A549 (cell line): ENCODE data around the gene SDF4. TPM values are rescaled to one million over a fixed set of nuclear protein-coding genes. Genes with fewer than 3 reads are reported as not detected.

Experiments
- ATAC-seq, 2 experiments: fragments of 200-7000 bp in 1 of 2; fragments of >200 bp in 1 of 2; cut with Nextera tagmentation in 1 of 2; cut with Tn5 transposase in 1 of 2; 3 replicates each; pipeline versions ENCODE4 v1.8.0 to v1.9.1; 2018 to 2020; ENCODE audit warnings: mild to moderate bottlenecking in 1 of 2, moderate library complexity in 1 of 2
- CTCF ChIA-PET: fragments of 300-600 bp; sonication (Branson Sonifier 250); formaldehyde crosslinking; extraction: SDS; loops from one replicate; lab custom pipeline; 2021; ENCODE audit warnings: antibody characterized with exemption, inconsistent platforms; lab: Yijun Ruan, JAX
- POLR2A ChIA-PET: fragments of 350-600 bp; formaldehyde crosslinking; extraction: SDS; loops from one replicate; lab custom pipeline; 2021; ENCODE audit warnings: antibody characterized with exemption, inconsistent platforms; lab: Yijun Ruan, JAX
- DNase-seq, 2 experiments: peaks; one replicate each; pipeline versions ENCODE4 v3.0.0 to v3.0.0-alpha.2; 2011 to 2016; ENCODE audit warnings: low read depth in 1 of 2, low spot score in 1 of 2
- FAIRE-seq: peaks from 2 replicates; lab custom pipeline; 2011; peaks lifted over from hg19 to GRCh38; lab: Jason Lieb, UNC
- H3K27ac ChIP-seq, 2 experiments: fragments of >200 bp; sonication (Bioruptor Twin); formaldehyde crosslinking; 3 replicates each; pipeline ENCODE4 v1.5.1; 2016 to 2017
- H3K4me1 ChIP-seq: fragments of >200 bp; sonication (Bioruptor Twin); formaldehyde crosslinking; 3 replicates; pipeline ENCODE4 v1.6.1; 2016
- H3K4me2 ChIP-seq: fragments of >200 bp; sonication (Bioruptor Twin); formaldehyde crosslinking; 3 replicates; pipeline ENCODE4 v1.6.1; 2016
- H3K4me3 ChIP-seq: fragments of >200 bp; sonication (Bioruptor Twin); formaldehyde crosslinking; 3 replicates; pipeline ENCODE4 v1.5.1; 2016
- H3K9me3 ChIP-seq: fragments of >200 bp; sonication (Bioruptor Twin); formaldehyde crosslinking; 3 replicates; pipeline ENCODE4 v1.6.1; 2016
- BHLHE40 ChIP-seq: IDR thresholded peaks from 2 replicates; pipeline ENCODE4 v1.6.1; 2012; ENCODE audit warnings: low read depth, low read length, inconsistent platforms
- CBX2 ChIP-seq: fragments of 200-600 bp; sonication (generic); IDR thresholded peaks from 2 replicates; pipeline ENCODE4 v1.6.1; 2016; ENCODE audit warnings: low read depth, mild to moderate bottlenecking, borderline replicate concordance
- CBX8 ChIP-seq: fragments of 200-600 bp; sonication (generic); IDR thresholded peaks from 2 replicates; pipeline ENCODE4 v1.6.1; 2016
- EP300 ChIP-seq, 2 experiments: fragments of >200 bp; sonication (Bioruptor Twin); formaldehyde crosslinking; IDR thresholded peaks; 2 replicates in 1 of 2; 3 replicates in 1 of 2; pipeline ENCODE4 v1.6.1; 2016 to 2017
- ESRRA ChIP-seq: fragments of 150-350 bp; IDR thresholded peaks from 2 replicates; pipeline ENCODE4 v1.6.1; 2014; ENCODE audit warnings: mild to moderate bottlenecking, low read length, borderline replicate concordance
- FOSB ChIP-seq: fragments of 250-450 bp; sonication (Bioruptor Pico); IDR thresholded peaks from 2 replicates; pipeline ENCODE4 v1.5.0; 2020; ENCODE audit warnings: mild to moderate bottlenecking, moderate library complexity
- HES2 ChIP-seq: fragments of >200 bp; sonication (Bioruptor Twin); formaldehyde crosslinking; IDR thresholded peaks from 2 replicates; pipeline ENCODE4 v1.6.1; 2016
- HMGXB4 ChIP-seq: fragments of 250-450 bp; sonication (Bioruptor Pico); IDR thresholded peaks from 2 replicates; pipeline ENCODE4 v1.5.0; 2021; ENCODE audit warnings: mild to moderate bottlenecking, moderate library complexity, borderline replicate concordance
- HOXA7 ChIP-seq: fragments of 250-450 bp; sonication (Bioruptor Pico); IDR thresholded peaks from 2 replicates; pipeline ENCODE4 v1.5.0; 2020; ENCODE audit warnings: mild to moderate bottlenecking, moderate library complexity
- POLR2AphosphoS2 ChIP-seq: conservative IDR thresholded peaks from 2 replicates; pipeline ENCODE4 v1.6.1; 2012; ENCODE audit warnings: low read length, improper control_type of control experiment, inconsistent platforms
- REST ChIP-seq: fragments of 200-600 bp; sonication (generic); IDR thresholded peaks from 2 replicates; pipeline ENCODE4 v1.6.1; 2016; ENCODE audit warnings: antibody characterized with exemption, mild to moderate bottlenecking, moderate library complexity
- TP53 ChIP-seq: fragments of 250-450 bp; sonication (Bioruptor Pico); IDR thresholded peaks from 2 replicates; pipeline ENCODE4 v1.5.0; 2021; ENCODE audit warnings: mild to moderate bottlenecking, moderate library complexity
- WGBS: methylation state at CpG from one replicate; pipeline ENCODE4 v1.1.6; 2017; ENCODE audit errors: missing lambda C conversion rate; 5-methylcytosine and 5-hydroxymethylcytosine counted together
- polyA plus RNA-seq, 4 experiments: library from polyadenylated mRNA; depleted of rRNA in 3 of 4; stranded (reverse); fragments of >200 nt; fragmentation: RNase III in 1 of 4; extraction: RNeasy Plus Mini Kit Qiagen cat#74134 plus additional on column Dnase treatment in 1 of 4; gene quantifications; 2 replicates in 3 of 4; 3 replicates in 1 of 4; pipeline ENCODE4 v1.2.3, GENCODE V29; 2011 to 2017

The SDF4 gene
- polyA plus RNA-seq, 2 of the 4 experiments (the other 2 are of a cell fraction) = 58.3 to 97.4 TPM

GRCh38 chr1:1210726-1211540 lies 20.9 kb downstream of the SDF4 start (continued):
- no peak for TF ChIP-seq REST

- WGBS = 99% methylated on average over 6 of the region's 38 CpGs
- CTCF ChIA-PET = interaction anchor here (0.7 to 3.0 kb wide), 3 partner anchors 10 to 87 kb away, joined by 3 to 12 read pairs (median 5); no protein-coding TSS in a partner anchor
- no peak for FAIRE-seq
These were observed 22.9 kb downstream of the SDF4 start for GRCh38 chr1:1208713-1209433.

More at GRCh38 chr1:1208713-1209433, 22.9 kb downstream of the SDF4 start:
- ATAC-seq (no peak), DNase-seq (no peak)
- Histone ChIP-seq H3K4me3 (no peak overlapping the region), H3K9me3 (no peaks in the 10 kb centered on the region), H3K4me1 (0 out of 3 replicates have a peak, but pooled peaks cover 3% of the 10 kb centered on the region), H3K4me2 (no peak overlapping the region; the same call in 2 of the 3 replicates)
- POLR2A ChIA-PET = no interaction called here
- TF ChIP-seq FOSB (CRISPR knock-in tag) (no peak), REST (no peak), BHLHE40 (no peak), POLR2AphosphoS2 (no peak), CBX8 (no peak), TP53 (CRISPR knock-in tag) (no peak), HES2 (no peak), HMGXB4 (CRISPR knock-in tag) (no peak), EP300 (IDR thresholded peaks at IDR 0.05) (no peak), CBX2 (no peak), ESRRA (no peak), HOXA7 (no peak)
- TF ChIP-seq, all 56 proteins: peak for 0
- peak overlapping the region in 1 of 2 experiments; percentile 70; a peak in 3 of 6 replicates for H3K27ac ChIP-seq
